ENCODE measurements around the gene RHBDD3.

GRCh38 chr22:29263791-29264276 is 3.9 kb downstream of the RHBDD3 start:
- TF ChIP-seq CTCF (conservative IDR thresholded peaks at IDR 0.05; ENCODE audit: low read depth in 2 of 2) (no peak), JUNB (IDR thresholded peaks at IDR 0.05; ENCODE audit: unreplicated experiment) (no peak), POLR2AphosphoS5 (IDR thresholded peaks at IDR 0.05; ENCODE audit: low read depth) (no peak), EZH2 (IDR thresholded peaks at IDR 0.05; ENCODE audit: low read depth, unreplicated experiment) (no peak), EZH2phosphoT487 (IDR thresholded peaks at IDR 0.05; ENCODE audit: unreplicated experiment) (no peak), ZNF114 (CRISPR knock-in tag; IDR thresholded peaks at IDR 0.05) (no peak), CREB1 (CRISPR knock-in tag; IDR thresholded peaks at IDR 0.05; ENCODE audit: low read depth) (no peak)
- TF ChIP-seq, protein P1, sequence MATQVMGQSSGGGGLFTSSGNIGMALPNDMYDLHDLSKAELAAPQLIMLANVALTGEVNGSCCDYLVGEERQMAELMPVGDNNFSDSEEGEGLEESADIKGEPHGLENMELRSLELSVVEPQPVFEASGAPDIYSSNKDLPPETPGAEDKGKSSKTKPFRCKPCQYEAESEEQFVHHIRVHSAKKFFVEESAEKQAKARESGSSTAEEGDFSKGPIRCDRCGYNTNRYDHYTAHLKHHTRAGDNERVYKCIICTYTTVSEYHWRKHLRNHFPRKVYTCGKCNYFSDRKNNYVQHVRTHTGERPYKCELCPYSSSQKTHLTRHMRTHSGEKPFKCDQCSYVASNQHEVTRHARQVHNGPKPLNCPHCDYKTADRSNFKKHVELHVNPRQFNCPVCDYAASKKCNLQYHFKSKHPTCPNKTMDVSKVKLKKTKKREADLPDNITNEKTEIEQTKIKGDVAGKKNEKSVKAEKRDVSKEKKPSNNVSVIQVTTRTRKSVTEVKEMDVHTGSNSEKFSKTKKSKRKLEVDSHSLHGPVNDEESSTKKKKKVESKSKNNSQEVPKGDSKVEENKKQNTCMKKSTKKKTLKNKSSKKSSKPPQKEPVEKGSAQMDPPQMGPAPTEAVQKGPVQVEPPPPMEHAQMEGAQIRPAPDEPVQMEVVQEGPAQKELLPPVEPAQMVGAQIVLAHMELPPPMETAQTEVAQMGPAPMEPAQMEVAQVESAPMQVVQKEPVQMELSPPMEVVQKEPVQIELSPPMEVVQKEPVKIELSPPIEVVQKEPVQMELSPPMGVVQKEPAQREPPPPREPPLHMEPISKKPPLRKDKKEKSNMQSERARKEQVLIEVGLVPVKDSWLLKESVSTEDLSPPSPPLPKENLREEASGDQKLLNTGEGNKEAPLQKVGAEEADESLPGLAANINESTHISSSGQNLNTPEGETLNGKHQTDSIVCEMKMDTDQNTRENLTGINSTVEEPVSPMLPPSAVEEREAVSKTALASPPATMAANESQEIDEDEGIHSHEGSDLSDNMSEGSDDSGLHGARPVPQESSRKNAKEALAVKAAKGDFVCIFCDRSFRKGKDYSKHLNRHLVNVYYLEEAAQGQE (IDR thresholded peaks at IDR 0.05; ENCODE audit: unreplicated experiment): no peak
- TF ChIP-seq, protein P2, sequence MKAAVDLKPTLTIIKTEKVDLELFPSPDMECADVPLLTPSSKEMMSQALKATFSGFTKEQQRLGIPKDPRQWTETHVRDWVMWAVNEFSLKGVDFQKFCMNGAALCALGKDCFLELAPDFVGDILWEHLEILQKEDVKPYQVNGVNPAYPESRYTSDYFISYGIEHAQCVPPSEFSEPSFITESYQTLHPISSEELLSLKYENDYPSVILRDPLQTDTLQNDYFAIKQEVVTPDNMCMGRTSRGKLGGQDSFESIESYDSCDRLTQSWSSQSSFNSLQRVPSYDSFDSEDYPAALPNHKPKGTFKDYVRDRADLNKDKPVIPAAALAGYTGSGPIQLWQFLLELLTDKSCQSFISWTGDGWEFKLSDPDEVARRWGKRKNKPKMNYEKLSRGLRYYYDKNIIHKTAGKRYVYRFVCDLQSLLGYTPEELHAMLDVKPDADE (IDR thresholded peaks at IDR 0.05): no peak
- TF ChIP-seq, protein P3, sequence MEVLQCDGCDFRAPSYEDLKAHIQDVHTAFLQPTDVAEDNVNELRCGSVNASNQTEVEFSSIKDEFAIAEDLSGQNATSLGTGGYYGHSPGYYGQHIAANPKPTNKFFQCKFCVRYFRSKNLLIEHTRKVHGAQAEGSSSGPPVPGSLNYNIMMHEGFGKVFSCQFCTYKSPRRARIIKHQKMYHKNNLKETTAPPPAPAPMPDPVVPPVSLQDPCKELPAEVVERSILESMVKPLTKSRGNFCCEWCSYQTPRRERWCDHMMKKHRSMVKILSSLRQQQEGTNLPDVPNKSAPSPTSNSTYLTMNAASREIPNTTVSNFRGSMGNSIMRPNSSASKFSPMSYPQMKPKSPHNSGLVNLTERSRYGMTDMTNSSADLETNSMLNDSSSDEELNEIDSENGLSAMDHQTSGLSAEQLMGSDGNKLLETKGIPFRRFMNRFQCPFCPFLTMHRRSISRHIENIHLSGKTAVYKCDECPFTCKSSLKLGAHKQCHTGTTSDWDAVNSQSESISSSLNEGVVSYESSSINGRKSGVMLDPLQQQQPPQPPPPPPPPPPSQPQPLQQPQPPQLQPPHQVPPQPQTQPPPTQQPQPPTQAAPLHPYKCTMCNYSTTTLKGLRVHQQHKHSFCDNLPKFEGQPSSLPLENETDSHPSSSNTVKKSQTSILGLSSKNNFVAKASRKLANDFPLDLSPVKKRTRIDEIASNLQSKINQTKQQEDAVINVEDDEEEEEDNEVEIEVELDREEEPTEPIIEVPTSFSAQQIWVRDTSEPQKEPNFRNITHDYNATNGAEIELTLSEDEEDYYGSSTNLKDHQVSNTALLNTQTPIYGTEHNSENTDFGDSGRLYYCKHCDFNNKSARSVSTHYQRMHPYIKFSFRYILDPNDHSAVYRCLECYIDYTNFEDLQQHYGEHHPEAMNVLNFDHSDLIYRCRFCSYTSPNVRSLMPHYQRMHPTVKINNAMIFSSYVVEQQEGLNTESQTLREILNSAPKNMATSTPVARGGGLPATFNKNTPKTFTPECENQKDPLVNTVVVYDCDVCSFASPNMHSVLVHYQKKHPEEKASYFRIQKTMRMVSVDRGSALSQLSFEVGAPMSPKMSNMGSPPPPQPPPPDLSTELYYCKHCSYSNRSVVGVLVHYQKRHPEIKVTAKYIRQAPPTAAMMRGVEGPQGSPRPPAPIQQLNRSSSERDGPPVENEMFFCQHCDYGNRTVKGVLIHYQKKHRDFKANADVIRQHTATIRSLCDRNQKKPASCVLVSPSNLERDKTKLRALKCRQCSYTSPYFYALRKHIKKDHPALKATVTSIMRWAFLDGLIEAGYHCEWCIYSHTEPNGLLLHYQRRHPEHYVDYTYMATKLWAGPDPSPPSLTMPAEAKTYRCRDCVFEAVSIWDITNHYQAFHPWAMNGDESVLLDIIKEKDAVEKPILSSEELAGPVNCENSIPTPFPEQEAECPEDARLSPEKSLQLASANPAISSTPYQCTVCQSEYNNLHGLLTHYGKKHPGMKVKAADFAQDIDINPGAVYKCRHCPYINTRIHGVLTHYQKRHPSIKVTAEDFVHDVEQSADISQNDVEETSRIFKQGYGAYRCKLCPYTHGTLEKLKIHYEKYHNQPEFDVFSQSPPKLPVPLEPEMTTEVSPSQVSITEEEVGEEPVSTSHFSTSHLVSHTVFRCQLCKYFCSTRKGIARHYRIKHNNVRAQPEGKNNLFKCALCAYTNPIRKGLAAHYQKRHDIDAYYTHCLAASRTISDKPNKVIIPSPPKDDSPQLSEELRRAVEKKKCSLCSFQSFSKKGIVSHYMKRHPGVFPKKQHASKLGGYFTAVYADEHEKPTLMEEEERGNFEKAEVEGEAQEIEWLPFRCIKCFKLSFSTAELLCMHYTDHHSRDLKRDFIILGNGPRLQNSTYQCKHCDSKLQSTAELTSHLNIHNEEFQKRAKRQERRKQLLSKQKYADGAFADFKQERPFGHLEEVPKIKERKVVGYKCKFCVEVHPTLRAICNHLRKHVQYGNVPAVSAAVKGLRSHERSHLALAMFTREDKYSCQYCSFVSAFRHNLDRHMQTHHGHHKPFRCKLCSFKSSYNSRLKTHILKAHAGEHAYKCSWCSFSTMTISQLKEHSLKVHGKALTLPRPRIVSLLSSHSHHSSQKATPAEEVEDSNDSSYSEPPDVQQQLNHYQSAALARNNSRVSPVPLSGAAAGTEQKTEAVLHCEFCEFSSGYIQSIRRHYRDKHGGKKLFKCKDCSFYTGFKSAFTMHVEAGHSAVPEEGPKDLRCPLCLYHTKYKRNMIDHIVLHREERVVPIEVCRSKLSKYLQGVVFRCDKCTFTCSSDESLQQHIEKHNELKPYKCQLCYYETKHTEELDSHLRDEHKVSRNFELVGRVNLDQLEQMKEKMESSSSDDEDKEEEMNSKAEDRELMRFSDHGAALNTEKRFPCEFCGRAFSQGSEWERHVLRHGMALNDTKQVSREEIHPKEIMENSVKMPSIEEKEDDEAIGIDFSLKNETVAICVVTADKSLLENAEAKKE (CRISPR knock-in tag; IDR thresholded peaks at IDR 0.05): no peak
